DMS 273 (cell line): ENCODE measurements around the gene AP4M1.

Source experiments
- DNase-seq: peaks from one replicate; lab custom pipeline; 2025; ENCODE audit not compliant: unreplicated experiment; lab: John Stamatoyannopoulos, UW

Gene AP4M1

DNA sequence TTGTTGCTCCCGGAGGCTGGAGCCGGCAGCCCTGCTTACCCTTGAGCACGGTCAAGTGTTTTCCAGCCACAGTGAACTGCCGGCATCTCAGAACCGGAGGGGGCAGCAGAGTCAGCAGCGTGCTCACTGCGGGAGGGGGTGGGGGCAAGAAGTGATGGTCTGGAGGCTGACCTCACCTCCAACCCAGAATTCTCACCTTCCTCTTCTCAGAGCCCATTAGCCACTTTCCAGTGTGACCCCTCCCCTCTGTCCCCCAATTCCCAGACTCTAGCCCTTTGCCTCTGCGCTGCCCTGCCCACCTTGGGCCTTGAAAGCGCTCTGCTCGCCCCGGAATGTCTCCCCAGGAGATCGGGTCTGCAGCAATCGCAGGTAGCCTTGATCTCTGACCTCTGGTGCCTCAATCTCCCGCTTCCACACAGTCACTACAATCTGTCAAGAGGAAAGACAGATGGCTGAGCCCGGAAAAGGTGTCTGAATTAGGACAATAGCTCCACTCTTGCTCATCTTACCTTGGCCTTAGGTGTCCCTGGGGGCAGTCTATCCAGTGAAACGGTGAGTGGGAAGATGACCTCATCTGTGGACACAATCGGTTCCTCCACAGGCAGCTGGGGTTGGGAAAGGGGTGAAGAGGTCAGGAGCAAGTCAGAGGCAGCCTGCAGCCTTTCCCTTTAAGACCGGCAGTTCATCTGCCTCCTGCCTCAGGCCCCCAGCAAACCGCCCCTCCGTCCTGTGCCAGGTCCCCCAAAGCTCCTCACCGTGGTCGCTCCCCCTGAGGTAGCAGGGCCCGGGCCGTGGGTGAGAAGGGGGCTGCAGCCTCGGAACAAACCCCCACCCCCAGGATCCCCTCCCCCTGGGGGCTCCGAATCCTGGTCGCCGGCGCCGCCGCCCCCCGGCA lies 56.1 kb downstream of the AP4M1 start:
- DNase-seq: peak; percentile 61
